Muscle layer of duodenum (tissue), 2 donors: ENCODE measurements around the gene PALLD.
A peak's percentile ranks its signal among the peaks of the same experiment; 100 is the strongest.

Experiments
- H3K27ac ChIP-seq: one replicate; pipeline ENCODE4 v1.7.0; 2013; ENCODE audit warnings: mild to moderate bottlenecking, low read length
- H3K27me3 ChIP-seq: one replicate; pipeline ENCODE4 v1.7.0; 2013; ENCODE audit warnings: low read depth, mild to moderate bottlenecking, control low read depth, low read length
- H3K36me3 ChIP-seq, 2 donors: one replicate each; pipeline ENCODE4 v1.7.0; 2013; ENCODE audit warnings: low read length in 2 of 2, control low read depth in 1 of 2, mild to moderate bottlenecking in 1 of 2; ENCODE audit not compliant: insufficient read depth in 2 of 2, control insufficient read depth in 1 of 2
- H3K4me1 ChIP-seq, 2 donors: one replicate each; pipeline ENCODE4 v1.7.0; 2013; ENCODE audit warnings: low read length in 2 of 2, mild to moderate bottlenecking in 2 of 2, control low read depth in 1 of 2, moderate library complexity in 1 of 2; ENCODE audit not compliant: insufficient read depth in 2 of 2, control insufficient read depth in 1 of 2
- H3K4me3 ChIP-seq, 2 donors: one replicate each; pipeline ENCODE4 v1.7.0; 2013; ENCODE audit warnings: low read length in 2 of 2, low read depth in 1 of 2, mild to moderate bottlenecking in 1 of 2
- H3K9me3 ChIP-seq, 2 donors: one replicate each; pipeline ENCODE4 v1.7.0; 2013; ENCODE audit warnings: low read length in 2 of 2, control low read depth in 1 of 2, mild to moderate bottlenecking in 1 of 2; ENCODE audit not compliant: control insufficient read depth in 1 of 2
- donor health status: healthy.

PALLD gene

DNA sequence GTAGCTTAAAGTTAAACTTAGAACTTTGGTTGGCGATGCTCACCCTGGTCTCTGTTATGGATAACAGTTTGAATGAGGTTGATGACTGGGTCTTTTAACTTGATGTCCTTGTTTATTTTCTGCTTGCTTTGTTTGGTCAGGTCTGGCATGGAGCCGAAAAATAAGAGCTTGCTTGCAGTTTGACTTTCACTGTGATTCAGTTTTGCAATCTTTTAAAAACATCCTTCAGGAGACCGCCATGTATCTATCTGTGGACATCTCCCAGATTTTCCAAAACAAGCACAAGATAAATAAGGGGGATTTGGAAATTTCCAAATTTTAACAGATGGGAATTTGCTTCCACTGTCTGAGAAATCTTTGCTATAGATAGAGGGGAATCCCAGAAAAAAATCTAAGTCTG, 246.7 kb downstream of the PALLD start:
- Histone ChIP-seq H3K36me3 (no peaks in the 10 kb centered on the region), H3K4me3 (no peak overlapping the region), H3K4me1 (no peaks in the 10 kb centered on the region), H3K27ac (no peak overlapping the region), H3K27me3 (no peaks in the 10 kb centered on the region), H3K9me3 (no peaks in the 10 kb centered on the region)

- no peaks in the 10 kb centered on the region for H3K4me1 ChIP-seq
- no peaks in the 10 kb centered on the region for H3K27me3 ChIP-seq
- no peak overlapping the region for H3K4me3 ChIP-seq
- no peak overlapping the region for H3K27ac ChIP-seq
- no peaks in the 10 kb centered on the region for H3K9me3 ChIP-seq
- H3K36me3 ChIP-seq = no peaks in the 10 kb centered on the region
Measured at GRCh38 chr4:168744021-168744420, 247.2 kb downstream of the PALLD start.

- no peaks in the 10 kb centered on the region for H3K27me3 ChIP-seq
- no peaks in the 10 kb centered on the region for H3K4me1 ChIP-seq
- H3K27ac ChIP-seq = no peak overlapping the region
- H3K36me3 ChIP-seq = no peaks in the 10 kb centered on the region
- H3K9me3 ChIP-seq = no peaks in the 10 kb centered on the region
- no peak overlapping the region for H3K4me3 ChIP-seq
Measured at GRCh38 chr4:168748807-168749206, 252.0 kb downstream of the PALLD start.

DNA sequence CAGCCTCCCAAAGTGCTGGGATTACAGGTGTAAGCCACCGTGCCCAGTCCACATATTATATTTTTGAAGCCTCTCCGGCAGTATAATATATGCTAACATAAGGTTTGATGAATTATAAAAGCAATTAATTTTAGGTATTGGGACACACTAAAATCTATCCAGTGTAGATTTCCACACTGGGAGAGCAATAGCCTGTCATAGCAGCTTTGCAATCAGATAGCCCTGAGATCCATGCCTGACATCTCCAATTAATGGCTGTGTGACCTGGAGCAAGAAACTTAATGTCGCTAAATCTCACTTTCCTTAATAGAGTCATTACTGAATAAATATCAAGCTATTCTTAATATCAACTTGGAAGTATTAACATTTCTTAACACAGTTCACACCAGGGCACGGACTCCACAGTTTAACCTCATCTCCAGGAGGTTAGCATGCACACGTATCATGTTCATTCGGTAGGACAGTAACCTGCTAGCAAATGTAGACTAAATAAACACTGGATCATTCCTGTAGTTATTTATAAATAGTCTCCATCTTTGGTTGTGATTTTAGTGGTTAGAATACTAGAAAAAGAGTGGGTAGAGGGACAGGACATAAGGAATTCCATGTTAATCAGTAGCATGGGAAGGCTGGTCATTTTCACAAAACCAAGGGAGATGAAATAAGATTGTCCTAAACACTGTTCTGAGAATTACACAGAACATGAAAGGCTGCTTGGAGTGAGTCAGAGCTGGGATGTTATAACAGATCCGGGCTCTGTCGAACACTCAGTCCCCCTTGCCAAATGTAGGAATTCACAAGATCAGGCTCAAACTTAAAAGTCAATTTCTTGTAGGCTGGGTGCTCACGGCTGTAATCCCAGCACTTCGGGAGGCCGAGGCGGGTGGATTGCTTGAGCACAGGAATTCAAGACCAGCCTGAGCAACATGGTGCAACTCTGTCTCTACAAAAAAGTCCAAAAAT, 254.7 kb downstream of the PALLD start:
- Histone ChIP-seq H3K36me3 (no peaks in the 10 kb centered on the region), H3K4me3 (no peak overlapping the region), H3K9me3 (no peaks in the 10 kb centered on the region), H3K4me1 (no peaks in the 10 kb centered on the region), H3K27ac (no peak overlapping the region), H3K27me3 (no peaks in the 10 kb centered on the region)

DNA sequence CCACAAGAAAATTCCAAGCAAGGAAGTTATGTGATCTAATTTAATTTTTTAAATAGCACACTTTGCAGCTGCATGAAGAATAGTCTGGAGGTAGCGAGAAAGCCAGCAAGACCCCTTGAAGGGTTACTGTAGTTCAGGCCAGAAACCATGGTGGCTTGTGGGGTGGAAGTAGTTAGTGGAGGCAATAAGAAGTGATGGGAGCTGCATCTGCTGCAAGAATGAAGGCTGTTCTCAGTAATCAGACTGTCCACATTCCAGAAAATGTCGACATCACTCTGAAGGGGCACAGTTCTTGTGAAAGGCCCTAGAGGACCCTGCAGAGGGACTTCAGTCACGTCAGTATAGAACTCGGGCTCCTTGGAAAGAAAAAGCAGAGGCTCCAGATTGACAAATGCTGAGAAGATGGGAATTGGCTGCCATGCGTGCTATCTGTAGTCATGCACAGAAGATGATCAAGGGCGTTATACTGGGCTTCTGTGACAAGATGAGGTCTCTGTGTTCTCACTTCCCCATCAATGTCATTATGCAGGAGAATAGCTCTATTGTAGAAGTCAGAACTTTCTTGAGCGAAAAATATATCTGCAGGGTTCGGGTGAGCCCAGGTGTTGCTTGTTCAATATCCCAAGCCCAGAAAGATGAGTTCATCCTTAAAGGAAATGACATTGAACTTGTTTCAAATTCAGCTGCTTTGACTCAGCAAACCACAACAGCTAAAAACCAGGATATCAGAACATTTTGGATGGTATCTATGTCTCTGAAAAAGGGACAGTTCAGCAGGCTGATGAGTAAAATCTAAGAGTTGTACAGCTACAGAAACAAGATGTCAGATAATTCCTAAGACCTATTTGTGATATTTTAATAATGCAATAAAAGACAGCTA, 259.0 kb downstream of the PALLD start:
- Histone ChIP-seq H3K4me1 (no peaks in the 10 kb centered on the region), H3K36me3 (no peaks in the 10 kb centered on the region), H3K27me3 (no peaks in the 10 kb centered on the region), H3K9me3 (no peaks in the 10 kb centered on the region), H3K27ac (no peak overlapping the region), H3K4me3 (no peak overlapping the region)

GRCh38 chr4:168757500-168757899, 260.6 kb downstream of the PALLD start:
- H3K4me3 ChIP-seq = no peak overlapping the region
- no peaks in the 10 kb centered on the region for H3K9me3 ChIP-seq
- no peaks in the 10 kb centered on the region for H3K4me1 ChIP-seq
- H3K27ac ChIP-seq = no peak overlapping the region
- H3K36me3 ChIP-seq = no peaks in the 10 kb centered on the region
- H3K27me3 ChIP-seq = no peaks in the 10 kb centered on the region

DNA sequence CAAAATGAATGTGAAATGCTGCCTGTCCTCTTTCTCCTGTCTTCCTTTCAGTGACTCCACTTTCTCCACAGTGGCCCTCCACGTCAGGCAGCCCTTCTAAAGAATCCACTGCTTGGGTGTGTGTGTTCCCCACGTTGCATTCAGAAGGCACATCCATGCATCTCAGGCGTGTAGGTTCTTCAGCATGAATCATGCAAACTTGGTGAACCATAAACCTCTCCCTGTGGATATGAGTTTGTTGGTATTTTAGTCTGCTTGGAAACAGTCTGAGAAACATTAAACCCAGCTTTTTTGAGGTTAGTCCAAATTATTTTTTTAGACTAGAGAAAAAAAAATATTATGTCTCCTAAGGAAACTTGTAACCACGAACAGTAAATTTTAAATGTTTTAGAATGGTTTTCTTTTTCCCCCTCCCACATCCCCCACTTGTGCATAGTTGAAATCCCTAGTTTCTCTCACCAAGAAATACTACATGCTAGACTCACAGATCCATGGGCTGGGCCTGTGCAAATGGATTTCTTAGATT, 261.6 kb downstream of the PALLD start:
- no peaks in the 10 kb centered on the region for H3K36me3 ChIP-seq
- H3K4me3 ChIP-seq = no peak overlapping the region
- H3K27ac ChIP-seq = peak overlapping the region; percentile 7
- no peaks in the 10 kb centered on the region for H3K27me3 ChIP-seq
- H3K4me1 ChIP-seq = no peaks in the 10 kb centered on the region
- no peaks in the 10 kb centered on the region for H3K9me3 ChIP-seq

- no peaks in the 10 kb centered on the region for H3K36me3 ChIP-seq
- no peaks in the 10 kb centered on the region for H3K9me3 ChIP-seq
- no peaks in the 10 kb centered on the region for H3K27me3 ChIP-seq
- no peaks in the 10 kb centered on the region for H3K4me1 ChIP-seq
- H3K27ac ChIP-seq = no peak overlapping the region
- no peak overlapping the region for H3K4me3 ChIP-seq
Measured at GRCh38 chr4:168759321-168759720, 262.5 kb downstream of the PALLD start.

GRCh38 chr4:168759959-168760527, 263.2 kb downstream of the PALLD start:
- Histone ChIP-seq H3K4me3 (no peak overlapping the region), H3K9me3 (no peaks in the 10 kb centered on the region), H3K36me3 (no peaks in the 10 kb centered on the region), H3K4me1 (peaks cover 0 to under 1% of the 10 kb centered on the region in 2 donors), H3K27ac (no peak overlapping the region), H3K27me3 (no peaks in the 10 kb centered on the region)

- H3K36me3 ChIP-seq = no peaks in the 10 kb centered on the region
- H3K9me3 ChIP-seq = no peaks in the 10 kb centered on the region
- no peak overlapping the region for H3K4me3 ChIP-seq
- no peak overlapping the region for H3K27ac ChIP-seq
- no peaks in the 10 kb centered on the region for H3K27me3 ChIP-seq
- H3K4me1 ChIP-seq = peaks cover 0 to 10% of the 10 kb centered on the region in 2 donors
Measured at GRCh38 chr4:168761066-168761465, 264.2 kb downstream of the PALLD start.

DNA sequence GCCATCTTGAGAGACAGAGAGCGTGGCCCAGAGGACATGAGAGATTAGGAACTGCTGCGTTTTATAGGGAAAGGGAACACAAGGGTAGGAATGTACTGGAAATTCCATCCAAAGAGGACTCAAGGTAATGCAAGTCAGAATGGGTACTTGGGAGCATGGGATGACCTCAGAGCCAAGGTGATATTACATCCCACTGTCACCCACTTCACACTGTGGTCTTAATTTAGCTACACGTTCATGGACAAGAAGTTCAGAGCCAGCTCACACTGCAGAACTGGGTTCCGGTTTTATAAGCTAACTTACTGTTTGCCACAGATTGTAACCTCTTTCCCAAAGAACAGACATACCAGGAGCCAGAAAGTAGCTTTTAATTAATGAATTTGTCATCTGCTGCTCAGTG, 268.5 kb downstream of the PALLD start:
- Histone ChIP-seq H3K4me1 (peaks cover 0 to 17% of the 10 kb centered on the region in 2 donors), H3K4me3 (no peak overlapping the region), H3K36me3 (no peaks in the 10 kb centered on the region), H3K27me3 (no peaks in the 10 kb centered on the region), H3K9me3 (no peaks in the 10 kb centered on the region), H3K27ac (peak overlapping the region; percentile 64)
